Stimulated activated CD4-positive, alpha-beta T cell treated with anti-CD3 and anti-CD28 coated beads, Interleukin-1b, Interleukin-23, amount 100 ng/mL, for 1 hour (primary cell): ENCODE measurements around the gene DSG3.

ENCODE experiments used
- DNase-seq, 2 donors: peaks; one replicate each; pipeline ENCODE4 v3.0.0-alpha.2; 2020; ENCODE audit warnings: low read depth in 2 of 2

The DSG3 gene

DNA sequence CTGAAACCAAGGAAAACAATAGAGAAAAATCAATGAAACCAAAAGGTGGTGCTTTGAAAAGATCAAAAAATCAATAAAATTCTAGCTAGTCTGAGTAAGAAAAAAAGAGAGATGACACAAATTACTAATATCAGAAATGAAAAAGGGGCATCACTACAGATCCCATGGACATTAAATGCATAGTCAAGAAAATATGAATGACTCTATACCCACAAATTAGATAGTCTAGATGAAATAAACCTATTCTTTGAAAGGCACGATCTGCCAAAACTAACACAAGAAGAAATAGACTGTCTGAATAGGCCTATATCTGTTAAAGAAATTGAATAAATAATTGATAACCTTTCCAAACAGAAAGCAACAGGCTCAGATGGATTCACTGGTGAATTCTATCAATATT is 15.2 kb upstream of the DSG3 start:
- DNase-seq = no peak

- no peak for DNase-seq
Measured at GRCh38 chr18:31436825-31437224, 10.7 kb upstream of the DSG3 start.

GRCh38 chr18:31438402-31438801 is 9.1 kb upstream of the DSG3 start:
- DNase-seq = no peak

- no peak for DNase-seq
Measured at GRCh38 chr18:31439807-31440325, 7.7 kb upstream of the DSG3 start.

DNA sequence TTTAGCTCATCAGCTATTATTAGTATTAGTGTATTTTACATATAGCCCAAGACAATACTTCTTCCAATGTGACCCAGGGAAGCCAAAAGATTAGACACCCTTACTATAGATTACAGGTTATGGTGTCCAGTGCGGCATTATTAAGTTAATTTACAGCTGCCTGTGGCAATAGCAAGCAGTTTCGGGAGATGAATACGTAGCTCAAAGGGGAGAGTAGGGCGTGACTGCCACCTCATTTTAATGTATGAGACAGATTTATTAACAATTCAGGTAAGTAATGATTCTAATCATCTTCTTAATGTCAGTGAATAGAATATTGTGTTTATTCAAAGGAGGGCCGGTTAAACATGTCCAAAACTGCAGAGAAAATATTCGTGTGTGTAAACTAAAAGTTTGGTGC is 6.8 kb upstream of the DSG3 start:
- no peak for DNase-seq

GRCh38 chr18:31441493-31441892 is 6.0 kb upstream of the DSG3 start:
- DNase-seq = no peak

DNA sequence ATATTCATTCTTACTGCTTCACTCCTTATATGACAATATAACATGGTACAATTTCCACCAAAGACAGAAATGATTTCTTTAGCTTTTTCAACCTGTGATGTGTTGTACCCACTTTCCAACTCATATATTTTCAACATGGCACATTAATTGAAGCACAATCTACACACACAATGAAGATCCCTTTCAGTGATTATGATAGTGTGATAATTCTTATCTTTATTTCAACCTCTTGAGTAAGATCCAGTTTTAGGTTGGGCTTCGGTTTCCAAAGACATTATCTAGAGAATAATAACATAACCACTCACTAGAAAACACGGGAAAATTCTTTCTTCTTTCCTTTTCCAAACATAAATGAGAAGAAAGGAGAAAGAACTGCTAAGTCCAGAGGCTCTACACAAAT is 3.4 kb upstream of the DSG3 start:
- DNase-seq = no peak

GRCh38 chr18:31445908-31446307 is 1.6 kb upstream of the DSG3 start:
- no peak for DNase-seq

GRCh38 chr18:31446854-31447253 is 687 bp upstream of the DSG3 start:
- DNase-seq = no peak

DNA sequence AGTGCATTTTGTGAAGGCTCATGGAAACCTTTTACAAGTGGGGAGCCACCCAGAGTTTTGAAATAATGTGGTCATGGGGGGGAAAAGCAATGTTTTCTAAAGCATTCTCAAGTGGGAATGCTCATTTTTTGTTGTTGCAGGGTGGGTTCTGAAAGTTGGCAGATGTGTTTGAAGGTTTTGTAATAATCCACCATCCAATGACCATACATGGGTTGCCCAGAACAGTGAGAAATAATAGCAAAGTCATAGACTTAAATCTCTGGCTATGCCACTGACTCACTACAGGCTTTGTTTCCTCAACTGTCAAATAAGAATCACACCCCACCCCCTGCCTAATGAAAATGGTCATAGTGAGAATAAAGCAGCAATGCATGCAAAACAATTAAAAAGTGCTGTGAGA is 2.9 kb downstream of the DSG3 start:
- DNase-seq = no peak

DNA sequence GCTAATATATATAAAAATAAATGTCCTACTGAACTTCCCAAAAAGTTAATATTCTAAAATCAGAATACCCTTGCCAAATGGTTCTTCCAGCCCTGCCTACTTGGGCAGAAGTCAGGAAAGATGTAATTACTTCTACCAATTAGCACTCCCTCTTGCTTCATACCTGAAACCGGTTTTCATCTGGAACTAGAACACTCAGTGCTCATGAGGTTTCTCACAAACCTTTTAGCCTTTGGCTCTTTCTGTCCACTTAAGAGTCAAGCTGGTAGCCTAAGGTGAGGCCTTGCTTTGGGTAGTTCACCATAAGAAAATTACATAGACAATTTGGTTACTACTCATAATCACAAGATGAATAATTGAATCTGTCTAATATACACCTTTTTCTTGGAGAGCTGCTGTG is 4.1 kb downstream of the DSG3 start:
- DNase-seq = no peak

- DNase-seq = no peak
Measured at GRCh38 chr18:31454066-31454708, 6.6 kb downstream of the DSG3 start.

DNA sequence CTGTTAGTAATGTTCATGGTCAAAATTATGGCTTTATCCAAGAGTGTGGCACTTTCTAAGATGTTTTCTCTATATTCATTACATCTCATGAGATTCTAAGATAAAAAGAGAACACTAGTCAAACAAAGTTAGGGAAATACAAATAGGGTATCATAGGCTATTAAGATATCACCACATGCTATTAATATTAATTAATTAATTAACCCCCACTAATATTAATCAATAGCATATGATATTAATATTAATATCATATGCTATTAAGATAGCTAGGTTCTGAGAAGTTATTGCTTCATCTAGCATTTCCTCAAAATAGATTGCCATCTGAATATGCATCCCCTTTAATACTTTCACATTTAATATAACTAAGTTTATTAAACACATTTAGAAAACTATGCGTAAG is 22.1 kb downstream of the DSG3 start:
- DNase-seq = no peak

GRCh38 chr18:31478688-31479087 is 31.1 kb downstream of the DSG3 start:
- no peak for DNase-seq

DNA sequence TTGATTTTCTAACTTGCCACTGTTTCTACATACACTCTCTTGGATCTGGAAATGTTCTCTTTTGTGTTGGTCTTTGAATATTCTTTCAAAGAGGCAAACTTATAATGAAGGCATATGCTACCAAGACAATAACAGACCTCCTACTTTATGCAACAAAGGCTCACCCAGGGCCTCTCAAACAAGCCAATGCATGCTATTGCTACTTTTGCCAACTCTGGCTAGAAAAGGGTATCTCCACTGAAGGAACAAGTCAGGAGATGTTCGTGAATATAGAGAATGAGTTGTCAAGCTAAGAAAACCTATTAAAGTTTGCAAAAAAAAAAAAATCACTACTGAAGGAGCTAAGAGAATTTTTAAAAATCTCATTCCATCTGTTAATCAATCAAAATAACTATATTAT is 34.5 kb downstream of the DSG3 start:
- no peak for DNase-seq

DNA sequence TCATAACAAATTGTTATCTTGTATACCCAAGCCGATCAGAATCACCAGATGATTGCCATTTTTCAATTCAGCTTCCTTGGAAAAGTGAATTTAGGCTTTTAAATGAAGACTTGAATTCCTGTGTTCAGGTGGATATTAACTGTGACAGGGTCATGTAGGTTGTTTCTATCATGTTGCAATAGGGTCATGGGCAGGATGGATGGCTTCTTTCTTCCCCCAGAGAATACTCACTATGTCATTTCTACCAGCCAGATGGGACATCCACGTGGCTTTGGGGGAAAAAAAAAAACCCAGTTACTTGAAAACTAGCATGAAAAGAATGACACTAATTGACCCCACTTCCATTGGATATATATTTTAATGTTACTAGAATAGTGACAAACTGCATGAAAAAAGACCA is 35.9 kb downstream of the DSG3 start:
- DNase-seq = no peak

DNA sequence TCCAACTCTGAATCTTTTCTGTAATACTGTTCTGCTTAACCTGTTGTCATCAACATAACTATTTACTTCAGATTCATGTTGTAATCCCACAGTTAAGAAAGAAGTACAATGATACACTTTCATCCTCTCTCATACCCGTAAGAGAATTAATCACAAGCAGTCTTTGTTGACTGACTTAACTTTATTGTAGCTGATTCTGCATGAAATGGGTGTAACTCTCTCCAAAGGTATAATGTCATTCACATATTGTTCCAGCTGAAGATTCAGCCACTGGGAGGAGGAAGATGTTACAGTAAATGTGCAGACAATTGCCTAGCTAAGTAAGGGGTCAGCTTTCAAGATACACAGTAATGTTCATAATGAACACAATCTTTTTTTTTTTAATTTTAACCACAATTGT is 36.9 kb downstream of the DSG3 start:
- DNase-seq = no peak

DNA sequence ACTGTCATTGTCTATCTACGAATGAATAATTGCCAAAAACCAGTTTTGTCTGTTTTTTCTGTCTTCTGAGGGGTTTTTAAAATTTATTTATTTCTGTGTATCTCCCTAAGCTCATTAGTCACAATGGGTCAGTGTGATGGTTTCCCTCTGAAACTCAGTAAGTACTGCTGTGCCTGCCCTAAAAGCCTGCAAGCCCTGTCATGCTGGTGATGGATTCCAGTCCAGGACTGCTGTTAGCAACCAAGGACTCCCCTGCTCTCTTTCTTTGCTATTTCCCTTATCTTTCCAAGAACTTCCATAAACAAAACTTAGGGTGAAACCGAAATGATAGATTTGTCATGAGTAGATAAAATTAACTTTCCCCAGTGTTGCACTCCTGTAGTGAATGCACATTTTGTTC is 38.6 kb downstream of the DSG3 start:
- no peak for DNase-seq

DNA sequence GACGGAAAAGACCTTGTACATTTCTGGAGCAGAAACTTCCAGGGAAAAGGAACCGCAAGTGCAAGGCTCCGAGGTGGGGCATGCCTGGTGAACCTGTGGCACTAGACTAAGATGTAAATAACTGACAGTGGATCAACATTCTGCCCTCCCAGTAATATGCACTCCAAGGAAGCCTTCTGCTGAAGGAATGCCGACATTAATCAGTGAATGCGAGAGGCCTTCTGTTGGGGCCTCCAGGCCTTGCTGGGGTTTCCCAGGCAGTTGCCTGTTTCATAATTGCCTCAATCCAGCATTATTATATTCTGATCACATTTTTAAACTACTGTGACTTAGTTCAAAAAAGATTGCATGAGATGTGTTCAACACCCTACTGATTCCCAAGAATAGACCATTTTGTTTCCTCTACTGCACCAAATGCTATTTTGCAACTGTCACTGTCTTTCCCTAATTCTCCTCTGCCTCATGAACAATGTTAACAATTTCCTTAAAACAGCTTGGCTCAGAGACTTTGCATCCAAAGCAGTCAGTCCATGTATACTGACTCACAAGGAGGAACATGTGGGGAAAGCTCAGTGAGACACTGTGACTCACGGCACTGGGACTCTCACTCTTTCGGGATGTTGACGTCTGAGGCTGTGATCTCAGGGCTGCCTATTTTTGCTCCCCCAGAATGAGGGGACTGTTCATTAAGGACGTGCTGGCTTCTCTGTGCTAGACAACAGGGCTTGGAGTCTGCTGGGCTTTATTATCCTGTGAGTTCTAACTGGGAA is 39.9 kb downstream of the DSG3 start:
- no peak for DNase-seq

DNA sequence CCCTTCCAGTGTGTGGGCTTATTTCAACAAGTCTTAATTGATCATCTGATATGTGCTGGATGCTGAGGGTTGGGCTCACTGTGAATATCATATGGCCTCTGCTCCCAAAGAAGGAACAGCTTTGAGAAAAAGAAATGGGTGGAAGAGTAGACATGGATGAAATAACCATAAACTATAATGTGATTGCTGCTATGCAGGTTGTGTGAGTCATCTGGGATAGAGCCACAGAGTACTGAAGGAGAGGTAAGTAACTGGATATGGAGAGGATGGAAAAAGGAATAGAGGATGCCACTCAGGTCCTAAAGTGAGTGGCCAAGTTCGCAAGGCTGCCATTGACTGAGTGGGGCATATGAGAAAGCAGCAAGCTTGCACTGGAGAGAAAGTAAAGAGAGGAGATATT is 41.8 kb downstream of the DSG3 start:
- no peak for DNase-seq

- no peak for DNase-seq
Measured at GRCh38 chr18:31490387-31490786, 42.8 kb downstream of the DSG3 start.

GRCh38 chr18:31490833-31491232 is 43.3 kb downstream of the DSG3 start:
- no peak for DNase-seq

- DNase-seq = no peak
Measured at GRCh38 chr18:31491586-31491985, 44.0 kb downstream of the DSG3 start.

DNA sequence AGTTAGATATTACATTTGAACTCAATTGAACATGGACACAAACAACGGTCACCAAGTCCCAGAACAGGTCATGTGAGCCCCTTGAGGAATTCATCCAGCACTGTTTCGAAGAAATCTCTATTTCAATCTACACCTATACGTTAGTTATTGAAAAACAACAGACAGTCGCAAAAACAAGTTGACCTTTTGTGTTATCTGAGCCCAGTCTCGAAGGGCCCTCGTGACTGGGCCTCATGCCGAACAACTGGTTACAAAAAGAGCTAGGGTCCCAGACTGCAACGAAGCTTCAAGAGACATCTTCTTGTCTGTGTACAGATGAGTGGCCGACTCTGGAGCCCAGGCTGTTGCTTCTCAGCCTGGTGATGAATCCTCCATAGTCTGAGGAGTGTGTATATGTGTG is 45.1 kb downstream of the DSG3 start:
- DNase-seq = no peak
